Hippocampal formation (tissue), 2 donors: Measurements from ENCODE around the gene RCOR3.

Source experiments
- DNase-seq, 2 donors: peaks; one replicate each; lab custom pipeline; 2025; lab: John Stamatoyannopoulos, UW

Gene RCOR3

DNA sequence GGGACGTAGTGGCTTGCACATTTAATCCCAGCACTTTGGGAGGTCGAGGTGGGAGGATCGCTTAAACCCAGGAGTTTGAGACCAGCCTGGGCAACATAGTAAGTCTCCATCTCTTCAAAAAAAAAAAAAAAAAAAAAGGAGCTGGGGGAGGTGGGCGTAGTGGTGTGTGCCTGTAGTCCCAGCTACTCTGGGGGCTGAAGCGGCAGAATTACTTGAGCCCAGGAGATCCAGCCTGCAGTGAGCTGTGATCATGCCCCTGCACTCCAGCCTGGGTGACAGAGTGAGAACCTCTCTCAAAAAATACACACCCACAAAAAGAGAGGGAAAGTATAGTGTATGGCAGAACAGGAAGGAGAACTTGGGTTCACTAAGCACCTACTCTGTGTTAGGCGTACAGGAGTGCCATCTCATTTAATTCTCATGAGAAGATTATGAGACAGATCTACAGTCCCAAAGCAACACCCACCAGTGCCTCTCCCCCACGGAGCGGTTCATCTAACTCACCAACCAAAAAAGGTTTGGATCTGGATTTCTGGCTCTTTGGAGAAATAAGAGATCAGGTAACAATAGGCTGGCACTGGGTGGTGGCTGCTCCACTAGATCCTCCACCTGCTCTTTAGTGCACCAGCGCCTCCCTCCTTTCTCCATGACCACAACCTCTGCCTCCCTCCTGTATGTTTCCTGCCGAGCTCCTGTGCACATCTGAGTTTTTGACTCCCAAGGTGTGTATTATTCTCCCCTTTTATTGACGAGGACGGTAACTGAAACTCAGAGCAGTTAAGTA lies 66.0 kb downstream of the RCOR3 start:
- no peak for DNase-seq

DNA sequence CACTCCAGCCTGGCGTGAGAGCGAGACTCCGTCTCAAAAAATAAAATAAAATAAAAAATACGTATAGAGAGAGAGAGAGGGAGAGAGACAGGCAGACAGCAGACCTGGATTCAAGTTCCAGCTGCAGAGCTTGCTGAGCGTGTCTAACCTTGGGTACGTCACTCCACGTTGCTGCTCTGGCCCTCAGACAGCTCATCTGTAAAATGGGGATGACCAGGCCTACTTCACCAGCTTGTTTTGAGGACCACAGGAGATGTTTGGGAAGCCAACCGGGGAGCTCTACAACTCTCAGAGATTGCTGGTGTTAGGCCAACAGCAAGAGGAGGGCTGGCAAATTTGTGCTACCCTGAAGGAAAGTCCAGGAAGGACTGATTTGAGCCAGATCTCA lies 67.0 kb downstream of the RCOR3 start:
- no peak for DNase-seq

DNA sequence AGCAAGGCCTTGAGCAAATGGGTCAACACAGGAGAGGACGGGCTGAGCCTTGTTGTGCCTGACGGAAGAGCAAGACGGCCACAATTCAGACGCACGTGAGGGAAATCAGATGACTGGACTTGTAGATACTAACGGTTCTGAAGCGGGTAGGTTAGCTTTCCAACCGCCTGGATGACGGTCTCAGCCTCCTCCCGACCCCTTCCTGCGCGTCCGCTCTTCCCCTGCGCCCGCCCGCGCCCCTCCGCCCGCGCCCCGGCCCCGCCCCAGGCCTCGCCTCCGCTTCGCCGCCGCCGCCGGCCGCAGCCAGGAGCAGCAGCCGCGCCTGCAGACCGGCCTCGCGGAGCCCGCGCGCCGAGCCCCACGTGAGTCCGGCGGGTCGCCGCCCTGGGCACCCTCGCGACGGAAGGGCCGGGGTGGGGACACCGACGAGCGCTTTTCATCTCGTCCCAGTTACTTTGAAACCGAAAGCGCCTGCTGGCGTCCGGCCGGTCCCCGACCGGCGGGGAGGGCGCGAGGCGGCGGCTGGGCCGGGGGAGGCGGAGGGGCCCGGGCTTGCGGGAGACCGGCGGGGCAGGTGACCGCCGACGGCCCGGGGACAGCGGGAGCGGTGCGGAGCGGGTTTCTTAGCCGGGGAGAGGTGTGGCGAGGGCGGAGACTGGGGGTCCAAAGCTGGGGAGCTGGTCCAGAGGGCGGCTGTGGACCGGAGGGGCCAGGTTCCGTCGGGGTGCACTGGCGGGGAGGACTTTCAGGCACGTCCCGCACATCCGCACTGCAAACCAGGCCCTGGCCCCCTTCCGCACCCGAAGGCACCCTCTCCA lies 67.6 kb downstream of the RCOR3 start, which contains the start of gene TRAF5:
Gene TRAF5 (plus strand): TSS at position 306 of the 818 bp plus-strand sequence. CDS start 26,407 bp downstream, outside the sequence.
- DNase-seq = peak in 1 of 2 donors; percentile 33

DNA sequence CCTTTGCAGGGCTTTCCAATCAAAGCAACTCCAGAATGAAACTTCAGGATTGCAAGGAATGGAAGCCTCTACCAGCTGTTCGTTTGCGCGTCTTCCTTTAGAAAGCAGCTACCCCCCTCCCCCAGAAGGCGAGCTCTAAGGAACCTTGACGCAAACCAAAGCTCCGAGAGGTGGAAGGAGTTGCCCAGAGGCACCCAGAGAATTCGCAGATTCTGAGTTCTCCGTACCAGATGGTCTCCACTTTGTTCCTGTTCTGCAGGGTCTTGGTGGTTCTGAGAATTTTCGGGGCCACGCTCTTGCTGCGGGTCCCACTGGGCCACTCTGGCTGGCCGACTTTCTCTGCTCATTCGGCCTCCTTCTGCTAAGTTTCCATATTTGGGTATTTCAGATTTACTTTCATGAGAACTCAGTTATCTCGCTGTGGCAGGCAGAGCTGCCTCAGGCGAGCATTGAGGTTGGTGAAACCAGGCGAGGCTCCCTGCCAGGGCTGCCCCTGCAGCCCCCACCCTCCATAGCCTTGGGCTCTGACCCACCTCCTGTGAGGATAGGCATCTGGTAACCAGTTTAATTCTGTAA lies 68.3 kb downstream of the RCOR3 start:
- peak in 1 of 2 donors; percentile 15 for DNase-seq

DNA sequence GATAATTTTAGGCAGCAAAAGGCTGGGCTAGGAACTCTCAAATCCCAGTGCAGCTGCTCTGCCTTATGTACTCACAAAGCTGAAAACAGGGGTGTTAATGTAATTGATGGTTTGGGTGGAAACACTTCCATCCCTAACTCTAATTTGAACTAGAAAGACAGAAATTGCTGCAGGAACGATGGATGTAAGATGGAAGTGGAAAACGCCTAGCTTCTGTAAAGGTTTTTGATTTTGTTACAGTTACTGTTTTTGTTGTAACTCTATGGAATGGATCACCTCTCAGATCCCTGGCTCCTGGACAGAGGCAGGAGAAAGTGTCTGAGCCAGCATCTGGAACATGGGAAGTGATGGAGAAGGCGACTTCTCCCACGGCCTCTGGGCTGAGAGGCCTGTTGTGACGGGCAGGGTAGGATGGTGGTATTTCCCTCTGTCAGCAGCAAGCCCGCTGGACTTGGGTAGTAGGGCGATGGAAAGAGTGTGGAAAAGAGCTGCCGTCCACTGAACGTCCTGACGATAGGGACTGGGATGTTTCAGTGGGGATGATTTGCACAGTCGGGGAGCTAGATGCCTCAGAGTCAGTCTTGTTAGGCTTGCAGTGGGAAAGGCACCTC lies 69.0 kb downstream of the RCOR3 start:
- no peak for DNase-seq

DNA sequence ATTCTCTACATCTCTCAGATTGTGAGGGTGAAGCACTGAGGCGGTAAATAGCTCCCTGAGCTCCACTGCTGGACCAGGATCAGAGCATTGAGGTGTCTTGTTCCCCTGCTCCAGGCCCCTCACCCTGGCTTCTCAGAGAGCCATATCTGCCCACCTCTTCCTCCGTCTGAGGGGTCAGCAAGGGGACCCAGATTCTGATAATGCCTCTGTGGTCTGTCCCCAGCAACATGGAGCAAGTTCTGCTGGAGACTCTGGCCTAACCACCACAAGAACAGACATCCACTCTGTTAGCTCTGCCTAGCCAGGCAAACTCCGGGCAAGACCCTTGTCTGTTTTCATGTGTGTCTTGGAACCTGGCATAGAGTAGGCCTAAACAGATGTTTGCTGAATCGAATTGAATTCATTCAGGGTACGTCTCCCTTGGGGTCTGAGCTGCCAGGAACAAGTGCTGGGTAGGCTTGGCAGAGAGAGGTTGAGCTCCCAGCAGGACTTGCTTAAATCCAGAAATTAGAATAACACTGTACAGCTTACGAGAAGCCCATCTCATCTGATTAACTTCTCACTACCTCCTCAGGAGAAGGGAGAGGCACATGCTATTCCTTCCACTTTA lies 69.8 kb downstream of the RCOR3 start:
- no peak for DNase-seq

DNA sequence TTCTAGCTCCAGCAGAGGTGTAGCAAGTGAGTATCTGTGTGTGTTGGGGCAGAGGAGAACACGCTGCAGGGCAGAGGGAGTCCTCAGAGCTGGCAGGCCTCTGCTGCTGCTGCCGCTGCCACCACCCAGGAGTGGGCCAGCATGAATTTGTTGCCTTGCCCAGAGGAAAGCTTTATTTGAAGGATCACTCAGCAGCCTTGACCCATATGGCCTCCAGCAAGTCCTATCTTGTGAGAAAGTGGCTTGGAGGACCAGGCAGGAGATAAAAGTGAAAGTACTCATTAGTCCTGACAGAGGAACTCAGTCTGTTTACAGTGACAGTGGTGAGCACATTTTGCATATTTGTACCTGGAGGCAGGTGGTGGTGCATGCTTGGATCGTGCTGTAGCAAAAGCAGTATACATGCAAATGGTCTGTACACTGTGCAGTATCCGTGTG lies 70.6 kb downstream of the RCOR3 start:
- DNase-seq = no peak

DNA sequence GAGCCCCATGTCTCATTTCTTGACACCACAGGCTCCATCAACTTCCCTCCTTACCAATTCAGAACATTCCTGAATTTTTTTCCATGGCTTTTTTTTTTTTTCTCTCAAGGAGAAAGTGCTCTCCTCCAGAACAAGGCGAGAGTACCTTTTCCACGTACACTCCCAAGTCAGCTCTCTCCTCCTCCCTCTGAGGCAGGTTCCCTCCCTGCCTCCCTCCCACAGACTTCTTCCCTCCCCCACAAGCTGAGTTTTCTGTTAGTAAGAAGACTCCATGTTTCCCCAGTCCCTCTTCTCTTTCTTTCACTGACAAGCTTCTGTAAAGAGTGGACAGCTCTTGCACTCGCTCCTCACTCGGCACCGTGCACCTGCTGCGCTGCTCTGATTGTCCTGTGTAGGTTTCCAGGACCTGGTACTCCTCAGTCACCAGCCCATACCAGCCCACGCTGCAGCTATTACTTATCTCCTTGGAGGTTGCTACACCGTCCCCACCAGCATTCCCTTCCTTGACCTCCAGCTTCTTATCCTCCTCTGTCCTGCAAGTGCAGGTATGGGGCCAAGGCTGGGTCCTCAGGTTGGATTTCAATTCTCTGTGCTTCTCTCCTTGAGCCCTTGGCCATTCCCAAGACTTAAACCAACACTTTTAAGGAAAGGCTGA lies 71.2 kb downstream of the RCOR3 start:
- no peak for DNase-seq

DNA sequence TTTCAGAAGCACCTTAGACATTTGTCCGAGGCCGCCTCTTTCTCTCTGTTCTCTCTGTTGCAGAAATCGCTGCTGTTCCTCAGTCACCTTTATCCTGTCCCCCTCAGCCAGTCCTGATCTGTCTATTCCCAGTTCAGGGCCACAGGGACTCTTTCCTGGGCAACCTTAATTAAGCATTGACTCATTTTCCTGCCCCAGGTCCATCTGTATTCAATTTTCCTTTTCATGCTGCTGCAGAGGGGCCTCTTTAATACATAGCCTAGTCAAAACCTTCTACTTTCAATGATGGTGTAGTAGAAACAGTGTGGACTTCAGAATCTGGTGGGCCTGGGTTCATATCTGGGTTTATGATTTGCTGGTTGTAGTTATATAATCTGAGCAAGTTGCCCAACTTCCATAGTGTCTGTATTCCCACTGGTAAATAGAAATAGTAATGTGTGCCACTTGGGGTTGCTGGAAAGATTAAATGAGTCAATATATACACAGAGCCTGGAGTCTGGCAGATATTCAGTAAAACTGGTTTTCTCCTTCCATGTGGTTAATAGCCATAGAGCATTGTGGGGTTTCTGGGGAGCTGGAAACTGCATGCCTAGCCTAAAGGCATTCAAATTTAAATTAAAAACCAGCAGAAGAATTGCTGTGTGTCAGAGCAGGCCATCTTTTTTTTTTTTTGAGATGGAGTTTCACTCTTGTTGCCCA lies 72.0 kb downstream of the RCOR3 start:
- no peak for DNase-seq

DNA sequence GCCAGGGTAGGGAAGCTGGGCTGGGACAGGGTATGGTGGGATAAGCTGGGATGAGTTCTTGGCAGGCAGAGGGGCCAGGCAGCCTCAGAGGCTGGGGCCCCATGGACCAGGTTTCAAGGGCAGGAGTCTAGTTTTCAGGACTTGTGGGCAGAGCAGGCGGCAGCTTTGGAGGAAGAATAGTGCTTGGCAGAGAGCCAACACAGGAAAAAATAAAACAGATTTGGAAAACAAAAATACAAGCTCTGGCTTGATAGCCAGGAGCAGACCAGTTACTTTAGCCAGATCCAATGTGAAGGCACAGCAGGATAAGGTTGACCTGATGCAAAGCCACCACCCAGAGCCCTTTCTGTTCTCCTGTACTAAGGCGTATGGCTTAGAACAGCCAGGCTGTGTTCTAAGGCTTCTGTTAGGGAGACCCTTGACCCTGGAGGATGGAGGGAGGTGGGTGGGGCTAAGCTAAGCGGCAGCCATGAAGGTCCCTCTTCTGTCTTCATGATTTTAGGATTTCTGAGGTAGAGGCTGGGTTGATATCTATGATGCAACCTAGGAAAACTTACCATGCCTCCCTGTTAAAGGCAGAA lies 73.0 kb downstream of the RCOR3 start:
- no peak for DNase-seq

DNA sequence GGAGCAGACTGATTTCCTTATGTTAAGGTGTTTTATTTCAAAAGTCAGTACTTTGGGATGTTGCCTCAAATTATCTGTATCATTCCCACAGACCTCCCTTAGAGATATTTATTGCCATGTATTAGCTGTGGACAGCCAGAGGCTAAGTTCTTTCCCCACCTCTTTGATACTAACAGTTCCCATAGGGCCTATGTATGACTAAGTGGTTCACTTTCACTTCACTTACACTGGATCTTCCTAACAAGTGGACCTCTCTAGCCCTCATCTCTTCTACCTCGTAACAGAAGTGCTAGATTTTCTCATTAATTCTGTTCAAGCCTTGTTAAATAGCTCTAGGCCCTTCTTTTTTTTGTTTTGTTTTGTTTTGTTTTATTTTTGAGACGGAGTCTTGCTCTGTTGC lies 73.7 kb downstream of the RCOR3 start:
- no peak for DNase-seq

DNA sequence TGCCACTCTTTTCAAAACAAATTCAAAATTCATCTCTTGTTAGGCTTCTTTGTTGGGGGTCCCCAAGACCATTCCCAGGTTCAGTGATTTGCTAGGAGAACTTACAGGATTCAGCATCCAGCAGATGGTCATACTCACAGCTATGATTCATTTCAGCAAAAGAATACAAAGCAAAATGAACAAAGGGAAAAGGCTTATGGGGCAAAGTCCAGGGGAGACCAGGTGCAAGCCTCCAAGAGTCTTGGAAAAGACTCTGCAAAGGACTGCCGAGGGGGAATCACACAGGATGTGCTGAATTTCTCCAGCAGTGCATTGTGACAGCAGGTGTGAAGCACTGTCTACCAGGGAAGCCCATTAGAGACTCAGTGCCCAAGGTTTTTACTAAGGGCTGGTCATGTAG lies 74.7 kb downstream of the RCOR3 start:
- DNase-seq = no peak

DNA sequence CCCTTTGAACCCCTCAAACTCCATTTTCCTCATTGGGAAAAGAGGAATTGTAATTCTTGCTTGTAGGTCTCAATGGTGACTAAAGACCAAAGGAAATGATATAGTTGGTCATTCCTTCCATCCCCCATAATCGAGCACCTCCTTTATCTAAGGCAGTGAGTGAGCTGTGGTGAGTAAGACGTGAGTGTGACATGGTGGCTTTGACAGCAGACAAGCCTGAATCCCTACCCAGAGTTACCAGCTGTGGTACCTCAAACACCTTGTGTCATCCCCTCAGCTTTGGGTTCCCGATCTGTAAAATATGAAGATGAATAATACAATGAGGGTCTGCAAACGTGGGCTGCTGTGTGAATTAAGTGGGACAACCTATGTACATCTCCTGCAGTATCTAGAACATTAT lies 75.8 kb downstream of the RCOR3 start:
- no peak for DNase-seq

DNA sequence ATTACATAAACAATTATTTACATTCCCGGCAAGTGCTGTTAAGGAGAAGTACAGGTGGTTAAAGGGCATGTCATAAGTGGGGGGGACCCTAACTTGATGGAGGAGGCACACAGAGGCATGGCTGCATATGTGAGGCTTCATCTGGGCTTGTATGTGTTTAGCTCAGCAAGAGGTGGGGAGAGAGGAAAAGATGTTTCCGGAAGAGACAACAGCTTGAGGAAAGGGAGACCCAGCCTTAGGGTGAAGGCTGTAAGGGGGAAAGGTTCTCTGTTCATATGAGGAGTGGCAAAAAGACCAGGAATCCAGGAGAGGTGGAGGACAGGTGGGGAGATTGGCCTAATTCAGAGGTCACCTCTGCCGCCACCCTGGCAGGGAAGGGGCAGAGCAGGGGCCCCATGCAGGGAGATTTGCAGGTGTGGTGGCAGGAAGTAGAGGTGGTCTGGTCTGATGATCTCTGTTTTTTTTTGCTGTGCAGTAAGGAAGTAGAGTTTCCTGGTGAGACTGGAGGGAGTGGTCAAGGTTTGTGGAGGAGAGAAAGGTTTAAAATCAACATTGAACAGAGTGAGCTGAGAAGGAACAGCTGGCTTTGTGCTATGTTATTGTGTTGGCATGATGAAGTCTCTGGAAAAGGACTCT lies 76.5 kb downstream of the RCOR3 start:
- DNase-seq = no peak

DNA sequence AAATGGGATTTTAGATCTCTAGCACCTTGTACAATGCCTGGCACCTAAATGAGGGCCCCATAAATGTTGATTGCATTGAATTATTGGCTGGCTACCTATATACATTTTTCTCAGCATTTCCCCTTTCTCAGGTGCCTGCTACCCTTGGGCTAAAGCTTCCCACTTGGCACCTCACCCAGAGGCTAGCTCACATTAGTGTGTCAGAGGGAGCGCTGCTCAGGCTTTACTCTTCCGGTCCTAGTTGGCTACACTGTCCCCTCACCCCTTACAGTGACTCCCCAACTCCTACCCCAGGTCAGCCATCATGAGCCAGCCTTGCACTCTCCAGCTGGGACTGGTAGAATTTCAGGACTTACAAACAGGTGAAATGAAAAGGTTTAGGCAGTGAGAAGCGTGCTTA lies 77.0 kb downstream of the RCOR3 start:
- no peak for DNase-seq

DNA sequence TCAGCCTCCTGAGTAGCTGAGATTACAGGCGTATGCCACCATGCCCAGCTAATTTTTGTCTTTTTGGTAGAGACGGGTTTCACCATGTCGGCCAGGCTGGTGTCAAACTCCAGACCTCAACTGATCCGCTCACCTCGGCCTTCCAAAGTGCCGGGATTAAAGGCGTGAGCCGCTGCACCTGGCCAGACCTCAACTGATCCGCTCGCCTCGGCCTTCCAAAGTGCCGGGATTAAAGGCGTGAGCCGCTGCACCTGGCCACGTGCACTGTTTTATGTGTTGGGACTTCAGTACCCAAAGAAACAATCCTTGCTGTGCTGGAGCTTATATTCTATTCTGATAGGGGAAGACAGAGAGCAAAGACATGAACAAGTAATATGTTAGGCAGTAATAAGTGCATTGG lies 77.6 kb downstream of the RCOR3 start:
- no peak for DNase-seq

DNA sequence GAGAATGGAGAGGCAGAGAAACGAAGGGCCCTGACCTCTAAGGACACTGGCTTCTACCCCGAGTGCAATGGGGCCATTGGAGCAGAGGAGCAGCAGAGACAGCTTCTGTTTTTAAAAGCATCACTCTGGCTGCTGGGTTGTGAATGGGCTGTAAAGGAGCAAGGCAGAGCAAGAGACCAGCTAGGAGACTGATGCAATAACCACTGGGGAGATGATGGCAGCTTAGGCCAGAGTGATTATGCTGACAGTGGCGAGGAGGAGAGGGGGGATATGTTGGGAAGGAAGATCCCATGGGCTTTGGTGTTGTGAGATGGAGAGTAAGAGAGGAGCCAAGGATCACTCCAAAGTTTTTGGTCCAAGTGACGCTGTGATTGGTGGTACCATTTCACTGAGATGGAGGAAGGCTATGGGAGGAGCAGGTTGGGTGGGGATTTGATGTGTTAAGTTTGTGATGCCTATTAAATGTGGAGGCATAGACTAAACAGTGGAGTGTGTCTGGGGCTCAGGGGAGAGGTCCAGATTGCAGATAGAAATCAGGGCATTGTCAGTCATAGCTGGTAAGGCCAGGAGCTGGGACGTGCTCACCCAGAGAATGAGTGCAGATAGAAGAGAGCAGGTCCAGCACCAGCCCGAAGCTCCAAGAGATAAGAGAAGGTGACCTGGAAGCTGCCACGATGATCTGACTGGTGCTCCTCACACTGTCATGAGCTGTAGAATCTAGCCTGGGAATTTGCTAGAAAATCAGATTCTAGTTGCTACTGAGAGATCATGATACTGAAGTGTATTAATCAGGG lies 78.5 kb downstream of the RCOR3 start:
- no peak for DNase-seq

DNA sequence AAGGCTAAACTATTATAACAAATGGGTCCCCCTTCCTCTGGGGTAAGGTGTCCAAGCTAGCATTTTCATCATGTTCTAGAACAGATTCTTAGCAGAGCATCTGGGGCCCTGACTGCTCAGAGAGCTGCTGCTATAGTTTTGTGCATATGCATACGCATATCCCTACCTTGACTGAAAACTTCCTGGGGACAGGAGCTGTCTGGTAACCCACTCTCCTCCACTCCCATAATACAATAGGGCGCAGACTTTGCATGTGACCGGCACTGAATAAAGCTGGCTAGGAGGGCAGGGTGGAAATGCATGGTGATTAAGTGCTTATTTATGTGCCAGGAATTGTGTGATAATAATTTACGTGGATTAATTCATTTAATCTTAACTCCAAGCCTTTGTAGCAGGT lies 79.1 kb downstream of the RCOR3 start:
- no peak for DNase-seq

DNA sequence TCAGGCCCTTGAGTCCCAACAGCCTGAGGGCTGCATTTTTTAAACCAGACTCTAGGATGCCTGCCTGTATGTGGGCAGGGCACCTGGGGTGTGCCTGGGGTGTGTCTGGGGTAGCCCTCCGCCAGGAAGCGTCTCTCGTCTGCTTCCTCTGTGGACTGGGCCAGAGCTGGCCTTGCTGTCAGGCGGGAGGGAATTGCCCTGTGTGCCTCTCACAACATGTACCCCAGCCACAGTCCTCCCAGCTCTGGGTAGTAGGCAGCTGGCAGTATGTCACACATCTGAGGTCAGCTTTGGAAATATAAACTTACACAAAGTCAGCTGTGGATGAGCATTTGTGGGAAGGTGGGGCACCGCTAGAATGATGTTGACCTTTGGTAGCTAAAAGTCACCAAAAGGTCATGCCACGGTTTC lies 80.5 kb downstream of the RCOR3 start:
- no peak for DNase-seq
